ENCODE data around the gene DENND4B.

GRCh38 chr1:153944827-153945117 is 1.7 kb downstream of the DENND4B start:
- no peak for TF ChIP-seq CTCF (conservative IDR thresholded peaks at IDR 0.05; ENCODE audit: low read depth, low read length)
- no peak for TF ChIP-seq EZH2 (IDR thresholded peaks at IDR 0.05; ENCODE audit: borderline replicate concordance, low read depth, low read length, poor library complexity, severe bottlenecking)

All from A673 (cell line).